C4-2B (cell line): ENCODE data around the gene LPA.

Experiments used
- ZFX ChIP-seq: fragments of 450-650 bp; IDR thresholded peaks from 2 replicates; pipeline ENCODE4 v1.6.1; 2017
- TF ChIP-seq, protein P1 (sequence below): fragments of 450-650 bp; conservative IDR thresholded peaks from 2 replicates; pipeline ENCODE4 v1.5.1; 2017; ENCODE audit warnings: mild to moderate bottlenecking

DNA sequence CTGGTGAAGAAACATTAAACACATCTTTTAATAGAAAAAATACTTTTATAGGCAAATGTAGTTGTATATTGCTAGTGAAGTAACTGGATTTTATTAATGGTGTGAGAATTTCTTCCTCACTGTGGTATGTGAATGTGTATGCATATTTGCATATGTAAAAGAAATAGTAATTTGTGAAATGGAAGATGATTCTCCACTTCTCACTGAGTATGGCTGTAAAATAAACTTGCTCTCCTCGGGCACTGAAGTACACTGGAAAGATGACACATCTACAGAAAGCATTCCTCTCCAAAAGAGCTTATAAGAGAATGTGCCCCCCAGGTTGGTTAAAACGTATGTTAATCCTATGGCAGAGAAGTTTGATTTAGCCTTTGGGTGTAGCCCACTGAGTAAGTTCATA, 155.5 kb downstream of the LPA start:
- TF ChIP-seq, protein P1, sequence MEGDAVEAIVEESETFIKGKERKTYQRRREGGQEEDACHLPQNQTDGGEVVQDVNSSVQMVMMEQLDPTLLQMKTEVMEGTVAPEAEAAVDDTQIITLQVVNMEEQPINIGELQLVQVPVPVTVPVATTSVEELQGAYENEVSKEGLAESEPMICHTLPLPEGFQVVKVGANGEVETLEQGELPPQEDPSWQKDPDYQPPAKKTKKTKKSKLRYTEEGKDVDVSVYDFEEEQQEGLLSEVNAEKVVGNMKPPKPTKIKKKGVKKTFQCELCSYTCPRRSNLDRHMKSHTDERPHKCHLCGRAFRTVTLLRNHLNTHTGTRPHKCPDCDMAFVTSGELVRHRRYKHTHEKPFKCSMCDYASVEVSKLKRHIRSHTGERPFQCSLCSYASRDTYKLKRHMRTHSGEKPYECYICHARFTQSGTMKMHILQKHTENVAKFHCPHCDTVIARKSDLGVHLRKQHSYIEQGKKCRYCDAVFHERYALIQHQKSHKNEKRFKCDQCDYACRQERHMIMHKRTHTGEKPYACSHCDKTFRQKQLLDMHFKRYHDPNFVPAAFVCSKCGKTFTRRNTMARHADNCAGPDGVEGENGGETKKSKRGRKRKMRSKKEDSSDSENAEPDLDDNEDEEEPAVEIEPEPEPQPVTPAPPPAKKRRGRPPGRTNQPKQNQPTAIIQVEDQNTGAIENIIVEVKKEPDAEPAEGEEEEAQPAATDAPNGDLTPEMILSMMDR = no peak
- no peak for TF ChIP-seq ZFX
